Measurements from ENCODE around the gene MOGAT2. TPM values are rescaled to one million over a fixed set of nuclear protein-coding genes. Genes with fewer than 3 reads are reported as not detected.

Gene MOGAT2
- polyA plus RNA-seq, 1 of the 3 experiments (the other 2 are of a cell fraction): 0.03 TPM

DNA sequence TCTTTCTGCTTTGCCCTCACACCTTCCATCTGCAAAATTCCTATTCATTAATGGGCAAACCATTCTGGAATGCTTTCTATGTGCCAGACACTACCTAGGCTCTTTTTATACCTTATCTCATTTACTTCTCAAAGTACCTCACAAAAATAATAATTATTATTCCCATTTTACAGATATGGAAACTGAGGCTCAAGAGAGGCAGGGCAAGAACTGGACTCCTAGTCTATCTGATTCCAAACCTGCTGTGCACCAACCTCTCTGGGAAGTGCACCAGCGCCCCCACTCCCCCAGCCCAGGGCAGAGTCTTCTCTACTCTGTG lies 50.1 kb downstream of the MOGAT2 start:
- H3K27me3 ChIP-seq (ENCODE audit: insufficient read depth): peaks cover 8% of the 10 kb centered on the region
- no peaks in the 10 kb centered on the region for H4K20me1 ChIP-seq (ENCODE audit: insufficient read depth)
- H3K9me2 ChIP-seq: no peaks in the 10 kb centered on the region
- H3F3A ChIP-seq (replicated peaks; ENCODE audit: insufficient read depth): no peaks in the 10 kb centered on the region
- TF ChIP-seq NFIC (IDR thresholded peaks at IDR 0.05; ENCODE audit: borderline replicate concordance): no peak
- TF ChIP-seq RCOR1 (IDR thresholded peaks at IDR 0.05; ENCODE audit: low read length): 0 out of 2 replicates have a peak, but pooled peaks have one; percentile 20
- H3K4me2 ChIP-seq: peak overlapping the region; percentile 82
- ChIA-PET CTCF (interaction anchor here (1.3 to 1.6 kb wide), 2 partner anchors 36 to 55 kb away, joined by 4 to 5 read pairs; no protein-coding TSS in a partner anchor), POLR2A (no interaction called here)
- 38% methylated on average over 1 of the region's 1 CpG for WGBS (ENCODE audit: low lambda C conversion rate)
- no peak overlapping the region for H3K27ac ChIP-seq (ENCODE audit: low read depth in 2 of 2, low read length in 1 of 2)
- no peak for DNase-seq
- H3K4me1 ChIP-seq (ENCODE audit: control insufficient read depth in 1 of 2, insufficient read depth in 2 of 2, low read depth in 1 of 2, low read length in 1 of 2): peaks cover 5 to 11% of the 10 kb centered on the region in 2 experiments; a peak in 3 of 4 replicates
- H3K79me2 ChIP-seq (ENCODE audit: insufficient read depth): no peaks in the 10 kb centered on the region
- H2AFZ ChIP-seq (ENCODE audit: low read depth): peak overlapping the region; percentile 76; the same call in 1 of the 2 replicates
- no peak overlapping the region for H3K9ac ChIP-seq
- no peaks in the 10 kb centered on the region for H3K9me3 ChIP-seq
- H3K36me3 ChIP-seq (replicated peaks in 1 of 2; ENCODE audit: control insufficient read depth in 1 of 2, insufficient read depth in 2 of 2, low read length in 1 of 2): no peaks in the 10 kb centered on the region
- H3K4me3 ChIP-seq (ENCODE audit: low read depth in 2 of 2, low read length in 1 of 2): peak overlapping the region in 1 of 2 experiments; percentile 57; a peak in 2 of 4 replicates

GRCh38 chr11:75768112-75768908 lies 50.7 kb downstream of the MOGAT2 start, which contains the start of gene DGAT2:
Gene DGAT2, plus strand, starts transcription at chr11:75768778. Its CDS starts 214 bp downstream, at chr11:75768992.
- DNase-seq: peak; percentile 93
- H2AFZ ChIP-seq (ENCODE audit: low read depth): peak within 1 kb of the TSS; percentile 76
- H3F3A ChIP-seq (replicated peaks; ENCODE audit: insufficient read depth): no peaks in the 10 kb centered on the region
- H3K27me3 ChIP-seq (ENCODE audit: insufficient read depth): peaks cover 8% of the 10 kb centered on the region
- no peaks in the 10 kb centered on the region for H3K36me3 ChIP-seq (replicated peaks in 1 of 2; ENCODE audit: control insufficient read depth in 1 of 2, insufficient read depth in 2 of 2, low read length in 1 of 2)
- POLR2A ChIA-PET: no interaction called here
- H3K9ac ChIP-seq: peak within 1 kb of the TSS; percentile 41; the same call in 1 of the 2 replicates
- H4K20me1 ChIP-seq (ENCODE audit: insufficient read depth): no peaks in the 10 kb centered on the region
- 6% methylated on average over 34 of the region's 66 CpGs for WGBS (ENCODE audit: low lambda C conversion rate)
- peak within 1 kb of the TSS; percentile 82 for H3K4me2 ChIP-seq
- H3K9me2 ChIP-seq: no peaks in the 10 kb centered on the region
- no peaks in the 10 kb centered on the region for H3K79me2 ChIP-seq (ENCODE audit: insufficient read depth)
- H3K4me1 ChIP-seq (ENCODE audit: control insufficient read depth in 1 of 2, insufficient read depth in 2 of 2, low read depth in 1 of 2, low read length in 1 of 2): peaks cover 5 to 11% of the 10 kb centered on the region in 2 experiments; a peak in 3 of 4 replicates
- CTCF ChIA-PET: interaction anchor here (0.7 to 1.6 kb wide), 8 partner anchors 10 to 112 kb away, joined by 3 to 5 read pairs (median 3); no protein-coding TSS in a partner anchor
- no peaks in the 10 kb centered on the region for H3K9me3 ChIP-seq
- peak within 1 kb of the TSS; percentile 47 to 57 for H3K4me3 ChIP-seq (ENCODE audit: low read depth in 2 of 2, low read length in 1 of 2)
- H3K27ac ChIP-seq (ENCODE audit: low read depth in 2 of 2, low read length in 1 of 2): no peak within 1 kb of the TSS; a peak in 1 of 4 replicates
- TF ChIP-seq, protein P1, sequence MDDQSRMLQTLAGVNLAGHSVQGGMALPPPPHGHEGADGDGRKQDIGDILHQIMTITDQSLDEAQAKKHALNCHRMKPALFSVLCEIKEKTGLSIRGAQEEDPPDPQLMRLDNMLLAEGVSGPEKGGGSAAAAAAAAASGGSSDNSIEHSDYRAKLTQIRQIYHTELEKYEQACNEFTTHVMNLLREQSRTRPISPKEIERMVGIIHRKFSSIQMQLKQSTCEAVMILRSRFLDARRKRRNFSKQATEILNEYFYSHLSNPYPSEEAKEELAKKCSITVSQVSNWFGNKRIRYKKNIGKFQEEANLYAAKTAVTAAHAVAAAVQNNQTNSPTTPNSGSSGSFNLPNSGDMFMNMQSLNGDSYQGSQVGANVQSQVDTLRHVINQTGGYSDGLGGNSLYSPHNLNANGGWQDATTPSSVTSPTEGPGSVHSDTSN (IDR thresholded peaks at IDR 0.05): no peak
- TF ChIP-seq RFX5 (IDR thresholded peaks at IDR 0.05; ENCODE audit: low read length): no peak
- TF ChIP-seq USF2 (IDR thresholded peaks at IDR 0.05; ENCODE audit: borderline replicate concordance, low read depth, low read length): no peak
- no peak for TF ChIP-seq FOXJ3 (CRISPR knock-in tag; IDR thresholded peaks at IDR 0.05)
- 0 out of 2 replicates have a peak, but pooled peaks have one; percentile 16 for TF ChIP-seq NRF1 (IDR thresholded peaks at IDR 0.05; ENCODE audit: low read depth, low read length)
- peak; percentile 49 for TF ChIP-seq RAD21 (IDR thresholded peaks at IDR 0.05; ENCODE audit: low read length)
- no peak for TF ChIP-seq ELF1 (IDR thresholded peaks at IDR 0.05)
- 0 out of 2 replicates have a peak, but pooled peaks have one; percentile 2 for TF ChIP-seq RCOR1 (IDR thresholded peaks at IDR 0.05; ENCODE audit: low read length)
- TF ChIP-seq IRF3 (IDR thresholded peaks at IDR 0.05; ENCODE audit: low read depth, low read length): no peak
- TF ChIP-seq CTCF (IDR thresholded peaks at IDR 0.05): 0 out of 2 replicates have a peak, but pooled peaks have one; percentile 7
- TF ChIP-seq YY1 (IDR thresholded peaks at IDR 0.05; ENCODE audit: low read depth): no peak
- TF ChIP-seq MEF2A (IDR thresholded peaks at IDR 0.05; ENCODE audit: borderline replicate concordance, low read depth): no peak
- TF ChIP-seq FOXM1 (IDR thresholded peaks at IDR 0.05; ENCODE audit: low read depth): no peak
- TF ChIP-seq CHD2 (IDR thresholded peaks at IDR 0.05; ENCODE audit: low read length, partially characterized antibody): no peak
- TF ChIP-seq, protein P2, sequence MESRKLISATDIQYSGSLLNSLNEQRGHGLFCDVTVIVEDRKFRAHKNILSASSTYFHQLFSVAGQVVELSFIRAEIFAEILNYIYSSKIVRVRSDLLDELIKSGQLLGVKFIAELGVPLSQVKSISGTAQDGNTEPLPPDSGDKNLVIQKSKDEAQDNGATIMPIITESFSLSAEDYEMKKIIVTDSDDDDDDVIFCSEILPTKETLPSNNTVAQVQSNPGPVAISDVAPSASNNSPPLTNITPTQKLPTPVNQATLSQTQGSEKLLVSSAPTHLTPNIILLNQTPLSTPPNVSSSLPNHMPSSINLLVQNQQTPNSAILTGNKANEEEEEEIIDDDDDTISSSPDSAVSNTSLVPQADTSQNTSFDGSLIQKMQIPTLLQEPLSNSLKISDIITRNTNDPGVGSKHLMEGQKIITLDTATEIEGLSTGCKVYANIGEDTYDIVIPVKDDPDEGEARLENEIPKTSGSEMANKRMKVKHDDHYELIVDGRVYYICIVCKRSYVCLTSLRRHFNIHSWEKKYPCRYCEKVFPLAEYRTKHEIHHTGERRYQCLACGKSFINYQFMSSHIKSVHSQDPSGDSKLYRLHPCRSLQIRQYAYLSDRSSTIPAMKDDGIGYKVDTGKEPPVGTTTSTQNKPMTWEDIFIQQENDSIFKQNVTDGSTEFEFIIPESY (IDR thresholded peaks at IDR 0.05; ENCODE audit: borderline replicate concordance, low read depth): no peak
- TF ChIP-seq GABPA (IDR thresholded peaks at IDR 0.05; ENCODE audit: low read depth): no peak
- TF ChIP-seq TEAD4 (IDR thresholded peaks at IDR 0.05; ENCODE audit: borderline replicate concordance, insufficient read depth): 0 out of 2 replicates have a peak, but pooled peaks have one; percentile 13
- no peak for TF ChIP-seq EZH2phosphoT487 (IDR thresholded peaks at IDR 0.05; ENCODE audit: borderline replicate concordance, low read depth)

Measured in SK-N-SH (cell line).